Stimulated activated CD8-positive, alpha-beta memory T cell treated with anti-CD3 and anti-CD28 coated beads, Interleukin-7, amount 100 ng/mL, for 24 hours (primary cell): ENCODE results near the gene MIA2.
A peak's percentile ranks its signal among the peaks of the same experiment; 100 is the strongest.
"Not testable (repeated sequence)": the region's sequence is repeated elsewhere in the genome, so short reads cannot be mapped to it uniquely, and the experiment has no call there.

Experiments used
- DNase-seq: peaks from one replicate; pipeline ENCODE4 v3.0.0-alpha.2; 2020; ENCODE audit warnings: low read depth

Gene MIA2

GRCh38 chr14:39231751-39232553, 1.8 kb upstream of the MIA2 start:
- DNase-seq: not testable (repeated sequence)

GRCh38 chr14:39232554-39233415, 930 bp upstream of the MIA2 start:
- no peak for DNase-seq

GRCh38 chr14:39234986-39235385, 1.3 kb downstream of the MIA2 start:
- DNase-seq: not testable (repeated sequence)

GRCh38 chr14:39235466-39235865, 1.8 kb downstream of the MIA2 start:
- not testable (repeated sequence) for DNase-seq

GRCh38 chr14:39240769-39241168, 7.1 kb downstream of the MIA2 start:
- no peak for DNase-seq

- no peak for DNase-seq
These were observed 7.9 kb downstream of the MIA2 start for GRCh38 chr14:39241637-39242036.

GRCh38 chr14:39243831-39244230, 10.1 kb downstream of the MIA2 start:
- no peak for DNase-seq

GRCh38 chr14:39246618-39247017, 12.9 kb downstream of the MIA2 start:
- DNase-seq: no peak

- no peak for DNase-seq
These were observed 13.5 kb downstream of the MIA2 start for GRCh38 chr14:39247256-39247655.

GRCh38 chr14:39251547-39251946, 17.8 kb downstream of the MIA2 start:
- no peak for DNase-seq

GRCh38 chr14:39257388-39257787, 23.7 kb downstream of the MIA2 start:
- not testable (repeated sequence) for DNase-seq

GRCh38 chr14:39258782-39259545, 25.2 kb downstream of the MIA2 start:
- DNase-seq: no peak

- DNase-seq: not testable (repeated sequence)
These were observed 26.4 kb downstream of the MIA2 start for GRCh38 chr14:39260161-39260560.

GRCh38 chr14:39262214-39262613, 28.5 kb downstream of the MIA2 start:
- not testable (repeated sequence) for DNase-seq

- no peak for DNase-seq
These were observed 30.3 kb downstream of the MIA2 start for GRCh38 chr14:39264057-39264456.

- DNase-seq: no peak
These were observed 30.8 kb downstream of the MIA2 start for GRCh38 chr14:39264558-39264957.

- DNase-seq: no peak
These were observed 31.3 kb downstream of the MIA2 start for GRCh38 chr14:39265033-39265432.

- no peak for DNase-seq
These were observed 32.2 kb downstream of the MIA2 start for GRCh38 chr14:39265806-39266524.

- DNase-seq: peak; percentile 11
These were observed 32.8 kb downstream of the MIA2 start for GRCh38 chr14:39266525-39266870.

- DNase-seq: peak; percentile 53
These were observed 33.3 kb downstream of the MIA2 start for GRCh38 chr14:39266871-39267607.

GRCh38 chr14:39267608-39268005, 33.9 kb downstream of the MIA2 start:
- DNase-seq: no peak
